Ectodermal cell (in vitro differentiated cells): ENCODE results near the gene AQP12A.

Experiments
- H3K27ac ChIP-seq: 2 replicates; pipeline ENCODE4 v1.7.0; 2013; ENCODE audit warnings: mild to moderate bottlenecking, low read depth, low read length; ENCODE audit not compliant: insufficient read depth, poor library complexity, severe bottlenecking
- H3K27me3 ChIP-seq: 2 replicates; pipeline ENCODE4 v1.7.0; 2013; ENCODE audit warnings: mild to moderate bottlenecking, low read length; ENCODE audit not compliant: insufficient read depth, control insufficient read depth, poor library complexity, severe bottlenecking
- H3K36me3 ChIP-seq: one replicate; pipeline ENCODE4 v1.7.0; 2013; ENCODE audit warnings: low read length; ENCODE audit not compliant: control insufficient read depth, insufficient read depth
- H3K4me1 ChIP-seq: one replicate; pipeline ENCODE4 v1.7.0; 2013; ENCODE audit warnings: low read length; ENCODE audit not compliant: control insufficient read depth, insufficient read depth
- H3K4me3 ChIP-seq: 2 replicates; pipeline ENCODE4 v1.7.0; 2013; ENCODE audit warnings: low read depth, low read length, control low read depth; ENCODE audit not compliant: insufficient read depth
- H3K9me3 ChIP-seq: 2 replicates; pipeline ENCODE4 v1.7.0; 2013; ENCODE audit warnings: mild to moderate bottlenecking, low read length, moderate library complexity; ENCODE audit not compliant: control insufficient read depth
- WGBS, 2 experiments: methylation state at CpG; one replicate each; pipeline ENCODE4 v1.1.7; 2013; ENCODE audit warnings: missing lambda C conversion rate in 2 of 2; 5-methylcytosine and 5-hydroxymethylcytosine counted together

Gene AQP12A

GRCh38 chr2:240730501-240731177, 39.0 kb downstream of the AQP12A start:
- Histone ChIP-seq H3K36me3 (no peaks in the 10 kb centered on the region), H3K27ac (no peak overlapping the region), H3K4me1 (no peaks in the 10 kb centered on the region), H3K4me3 (no peak overlapping the region), H3K9me3 (no peaks in the 10 kb centered on the region), H3K27me3 (no peaks in the 10 kb centered on the region)
- 89 to 90% methylated on average over 10 of the region's 10 CpGs for WGBS, 2 experiments

- no peaks in the 10 kb centered on the region for H3K27me3 ChIP-seq
- no peaks in the 10 kb centered on the region for H3K4me1 ChIP-seq
- no peak overlapping the region for H3K4me3 ChIP-seq
- no peaks in the 10 kb centered on the region for H3K9me3 ChIP-seq
- WGBS, 2 experiments: 90 to 95% methylated on average over 9 of the region's 9 CpGs
- H3K27ac ChIP-seq: no peak overlapping the region
- no peaks in the 10 kb centered on the region for H3K36me3 ChIP-seq
These were observed 39.5 kb downstream of the AQP12A start for GRCh38 chr2:240731178-240731545.

GRCh38 chr2:240732184-240732583, 40.5 kb downstream of the AQP12A start:
- Histone ChIP-seq H3K36me3 (no peaks in the 10 kb centered on the region), H3K4me1 (no peaks in the 10 kb centered on the region), H3K27me3 (no peaks in the 10 kb centered on the region), H3K9me3 (no peaks in the 10 kb centered on the region), H3K27ac (no peak overlapping the region), H3K4me3 (no peak overlapping the region)
- WGBS, 2 experiments: 90 to 92% methylated on average over 5 of the region's 5 CpGs

- Histone ChIP-seq H3K27me3 (no peaks in the 10 kb centered on the region), H3K9me3 (no peaks in the 10 kb centered on the region), H3K4me1 (no peaks in the 10 kb centered on the region), H3K27ac (no peak overlapping the region), H3K4me3 (no peak overlapping the region), H3K36me3 (no peaks in the 10 kb centered on the region)
- WGBS, 2 experiments: 91 to 93% methylated on average over 10 of the region's 10 CpGs
These were observed 41.4 kb downstream of the AQP12A start for GRCh38 chr2:240732911-240733622.

GRCh38 chr2:240733803-240734495, 42.3 kb downstream of the AQP12A start:
- no peaks in the 10 kb centered on the region for H3K36me3 ChIP-seq
- no peaks in the 10 kb centered on the region for H3K4me1 ChIP-seq
- no peak overlapping the region for H3K27ac ChIP-seq
- 92 to 93% methylated on average over 24 of the region's 24 CpGs for WGBS, 2 experiments
- H3K9me3 ChIP-seq: no peaks in the 10 kb centered on the region
- H3K27me3 ChIP-seq: no peaks in the 10 kb centered on the region
- no peak overlapping the region for H3K4me3 ChIP-seq

- H3K9me3 ChIP-seq: no peaks in the 10 kb centered on the region
- H3K36me3 ChIP-seq: no peaks in the 10 kb centered on the region
- H3K4me3 ChIP-seq: no peak overlapping the region
- H3K27ac ChIP-seq: no peak overlapping the region
- H3K27me3 ChIP-seq: no peaks in the 10 kb centered on the region
- 96% methylated on average over 17 of the region's 17 CpGs for WGBS, 2 experiments
- no peaks in the 10 kb centered on the region for H3K4me1 ChIP-seq
These were observed 43.1 kb downstream of the AQP12A start for GRCh38 chr2:240734756-240735155.

- 92% methylated on average over 10 of the region's 10 CpGs for WGBS, 2 experiments
- no peak overlapping the region for H3K4me3 ChIP-seq
- no peak overlapping the region for H3K27ac ChIP-seq
- H3K36me3 ChIP-seq: no peaks in the 10 kb centered on the region
- no peaks in the 10 kb centered on the region for H3K9me3 ChIP-seq
- H3K27me3 ChIP-seq: no peaks in the 10 kb centered on the region
- H3K4me1 ChIP-seq: no peaks in the 10 kb centered on the region
These were observed 43.8 kb downstream of the AQP12A start for GRCh38 chr2:240735476-240735875.

GRCh38 chr2:240736281-240737250, 44.9 kb downstream of the AQP12A start:
- no peaks in the 10 kb centered on the region for H3K27me3 ChIP-seq
- WGBS, 2 experiments: 90% methylated on average over 35 of the region's 35 CpGs

GRCh38 chr2:240737512-240737911, 45.8 kb downstream of the AQP12A start:
- H3K27ac ChIP-seq: no peak overlapping the region
- no peaks in the 10 kb centered on the region for H3K9me3 ChIP-seq
- WGBS, 2 experiments: 91 to 95% methylated on average over 5 of the region's 5 CpGs
- H3K36me3 ChIP-seq: no peaks in the 10 kb centered on the region
- no peak overlapping the region for H3K4me3 ChIP-seq
- no peaks in the 10 kb centered on the region for H3K4me1 ChIP-seq
- H3K27me3 ChIP-seq: no peaks in the 10 kb centered on the region

More at GRCh38 chr2:240736281-240737250, 44.9 kb downstream of the AQP12A start:
- H3K4me1 ChIP-seq: no peaks in the 10 kb centered on the region
- H3K9me3 ChIP-seq: no peaks in the 10 kb centered on the region
- no peak overlapping the region for H3K4me3 ChIP-seq
- H3K27ac ChIP-seq: no peak overlapping the region
- no peaks in the 10 kb centered on the region for H3K36me3 ChIP-seq
